C4-2B (cell line): Measurements from ENCODE around the gene OPTC.

Experiments
- ZFX ChIP-seq: fragments of 450-650 bp; IDR thresholded peaks from 2 replicates; pipeline ENCODE4 v1.6.1; 2017
- TF ChIP-seq, protein P1 (sequence below): fragments of 450-650 bp; conservative IDR thresholded peaks from 2 replicates; pipeline ENCODE4 v1.5.1; 2017; ENCODE audit warnings: mild to moderate bottlenecking

DNA sequence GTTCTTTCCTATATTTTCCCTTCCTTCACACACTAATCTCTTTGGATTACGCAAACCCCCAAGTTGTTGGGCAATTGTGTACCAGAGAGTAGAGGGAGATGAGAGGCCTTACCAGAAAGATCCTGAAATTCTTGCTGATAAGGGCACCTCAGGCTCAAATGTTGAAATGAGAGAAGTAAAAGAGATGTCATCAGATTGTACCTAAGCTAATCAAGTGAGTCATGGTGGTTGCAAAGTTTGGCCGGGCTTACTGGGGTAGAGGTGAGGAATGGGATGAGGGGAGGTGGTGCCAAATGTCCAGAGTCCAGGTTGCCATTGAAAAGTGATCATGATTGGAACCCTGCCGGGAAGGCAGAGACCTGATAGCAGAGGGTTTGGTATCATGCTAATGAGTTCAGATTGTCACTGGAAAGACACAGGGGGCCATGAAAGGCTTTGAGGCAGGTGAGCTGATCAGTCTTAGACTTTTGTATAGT lies 43.1 kb downstream of the OPTC start:
- TF ChIP-seq, protein P1, sequence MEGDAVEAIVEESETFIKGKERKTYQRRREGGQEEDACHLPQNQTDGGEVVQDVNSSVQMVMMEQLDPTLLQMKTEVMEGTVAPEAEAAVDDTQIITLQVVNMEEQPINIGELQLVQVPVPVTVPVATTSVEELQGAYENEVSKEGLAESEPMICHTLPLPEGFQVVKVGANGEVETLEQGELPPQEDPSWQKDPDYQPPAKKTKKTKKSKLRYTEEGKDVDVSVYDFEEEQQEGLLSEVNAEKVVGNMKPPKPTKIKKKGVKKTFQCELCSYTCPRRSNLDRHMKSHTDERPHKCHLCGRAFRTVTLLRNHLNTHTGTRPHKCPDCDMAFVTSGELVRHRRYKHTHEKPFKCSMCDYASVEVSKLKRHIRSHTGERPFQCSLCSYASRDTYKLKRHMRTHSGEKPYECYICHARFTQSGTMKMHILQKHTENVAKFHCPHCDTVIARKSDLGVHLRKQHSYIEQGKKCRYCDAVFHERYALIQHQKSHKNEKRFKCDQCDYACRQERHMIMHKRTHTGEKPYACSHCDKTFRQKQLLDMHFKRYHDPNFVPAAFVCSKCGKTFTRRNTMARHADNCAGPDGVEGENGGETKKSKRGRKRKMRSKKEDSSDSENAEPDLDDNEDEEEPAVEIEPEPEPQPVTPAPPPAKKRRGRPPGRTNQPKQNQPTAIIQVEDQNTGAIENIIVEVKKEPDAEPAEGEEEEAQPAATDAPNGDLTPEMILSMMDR = no peak
- no peak for TF ChIP-seq ZFX
